PC-9 (cell line): ENCODE data around the gene PTPRT.

Experiments used
- CTCF ChIP-seq: fragments of 200-600 bp; sonication (generic); conservative IDR thresholded peaks from 2 replicates; pipeline ENCODE4 v1.6.1; 2017; ENCODE audit warnings: mixed run types, antibody characterized with exemption, mild to moderate bottlenecking, moderate library complexity
- EZH2 ChIP-seq: fragments of 200-600 bp; sonication (generic); IDR thresholded peaks from 2 replicates; pipeline ENCODE4 v1.8.0; 2017; ENCODE audit warnings: antibody characterized with exemption, low read depth

DNA sequence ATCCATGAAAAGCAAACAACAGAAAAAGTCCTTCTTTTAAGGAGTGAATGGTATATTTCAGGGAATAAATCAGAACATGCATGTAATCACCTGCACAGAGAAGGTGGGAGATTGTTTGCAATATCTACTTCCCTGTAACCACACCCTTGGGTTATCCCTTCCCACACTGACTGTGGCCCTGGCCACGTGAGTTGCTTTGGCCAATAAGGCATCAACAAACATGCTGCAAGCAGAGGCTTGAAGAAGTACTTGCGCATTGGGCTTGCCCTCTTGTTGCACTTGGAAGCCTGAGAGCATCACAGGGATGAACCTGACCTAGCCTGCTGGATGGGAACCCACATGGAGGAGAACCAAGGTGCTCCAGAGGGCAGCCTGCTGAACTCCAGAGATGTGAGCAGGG is 208.5 kb downstream of the PTPRT start:
- TF ChIP-seq CTCF = no peak
- no peak for TF ChIP-seq EZH2
